ENCODE results near the gene PALM2AKAP2. TPM values are rescaled to one million over a fixed set of nuclear protein-coding genes. Genes with fewer than 3 reads are reported as not detected.

The PALM2AKAP2 gene
- total RNA-seq = 0.57 TPM in 1 of 2 replicates, not detected in the other

DNA sequence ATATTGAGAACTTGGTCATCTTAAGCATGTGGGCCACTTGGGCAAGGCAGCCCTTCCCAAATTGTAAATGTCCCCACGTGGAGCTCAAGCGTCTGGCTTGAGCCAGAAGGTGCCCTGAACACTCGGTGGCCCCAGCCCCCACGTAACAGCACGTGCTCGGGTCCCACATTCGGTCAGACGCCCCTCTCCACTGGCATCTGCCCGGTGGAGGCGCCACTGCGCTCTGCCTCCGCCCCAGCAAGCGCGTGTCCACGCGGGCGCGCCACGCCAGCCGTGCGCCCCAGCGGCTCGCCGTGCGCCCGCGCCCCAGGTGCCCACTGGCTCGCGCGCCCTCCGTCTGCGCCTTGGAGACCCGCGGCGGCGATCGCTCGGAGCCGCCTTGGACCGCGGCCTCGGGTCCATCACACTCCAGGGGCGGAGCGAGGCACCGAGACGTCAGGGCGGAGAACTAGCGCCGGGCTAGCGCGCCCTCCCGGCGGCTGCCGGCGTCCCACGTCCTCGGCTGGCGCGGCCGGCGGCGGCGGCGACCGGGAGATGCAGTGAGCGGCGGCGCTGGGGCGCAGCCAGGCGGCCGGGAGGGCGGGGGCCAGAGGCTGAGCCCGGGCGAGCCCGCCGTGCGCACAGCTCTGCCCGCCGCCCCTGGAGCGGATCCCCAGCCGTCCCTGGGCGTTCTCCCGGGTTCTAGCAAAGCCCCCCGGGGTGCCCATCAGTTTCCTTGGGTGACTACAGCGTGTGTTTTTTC is at the start of gene PALM2AKAP2:
PALM2AKAP2 (plus strand) TSS at position 488 of the 742 bp plus-strand sequence. CDS start 291 bp downstream, outside the sequence.
- Mint-ChIP-seq H3K36me3 (ENCODE audit: low read depth) (no peaks in the 10 kb centered on the region), H3K27ac (no peak within 1 kb of the TSS), H3K4me1 (ENCODE audit: low read depth) (peaks cover 1% of the 10 kb centered on the region), H3K27me3 (ENCODE audit: low read depth) (peaks cover 43% of the 10 kb centered on the region), H3K9me3 (no peaks in the 10 kb centered on the region), H3K4me3 (ENCODE audit: low read depth) (peak within 1 kb of the TSS; percentile 17)
- DNase-seq (ENCODE audit: low spot score) = no peak
- intact Hi-C loops (cut with micrococcal nuclease) = no loop called here

DNA sequence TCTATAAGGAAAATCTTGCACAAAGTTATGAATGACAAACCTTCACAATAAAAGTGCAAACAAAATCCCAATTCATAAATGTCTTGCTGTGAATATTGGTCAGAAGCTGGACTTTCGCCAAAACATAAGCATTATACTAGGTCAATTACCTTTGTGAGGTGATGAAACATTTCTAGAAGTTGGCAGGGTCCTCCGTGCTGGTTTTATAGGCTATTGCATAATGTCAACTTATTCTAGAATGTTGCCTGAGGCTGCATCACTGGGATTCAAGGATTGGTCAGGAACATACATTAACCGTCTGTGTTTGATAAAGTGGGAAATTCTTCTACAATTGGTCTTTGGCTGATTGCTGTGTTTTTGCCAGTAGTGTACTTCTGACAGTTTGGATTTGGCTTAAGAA is 49.8 kb upstream of the PALM2AKAP2 start:
- Mint-ChIP-seq H3K27me3 (ENCODE audit: low read depth) (peaks cover 11% of the 10 kb centered on the region), H3K27ac (no peak overlapping the region), H3K4me3 (ENCODE audit: low read depth) (no peak overlapping the region), H3K9me3 (no peaks in the 10 kb centered on the region), H3K36me3 (ENCODE audit: low read depth) (no peaks in the 10 kb centered on the region), H3K4me1 (ENCODE audit: low read depth) (peaks cover 4% of the 10 kb centered on the region)
- DNase-seq (ENCODE audit: low spot score) = no peak
- intact Hi-C loops (cut with micrococcal nuclease) = no loop called here

DNA sequence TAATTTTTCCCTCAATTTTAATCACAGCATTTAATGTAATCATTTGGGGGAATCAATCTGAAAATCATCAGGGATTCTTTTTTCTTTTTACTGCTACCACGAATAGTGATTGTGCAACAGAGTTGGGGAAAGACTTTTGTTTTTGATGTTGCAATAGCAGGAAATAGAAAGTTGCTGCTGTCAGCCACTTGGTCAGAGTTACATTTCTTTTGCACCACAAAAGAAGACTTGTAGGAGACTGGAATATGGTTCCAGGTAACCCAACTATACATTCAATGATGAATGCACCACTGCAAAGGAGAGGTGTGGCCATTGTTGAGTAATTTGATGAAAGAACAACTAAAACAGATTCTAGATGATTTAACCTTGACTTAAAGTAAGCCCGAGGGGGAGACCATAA is 46.3 kb upstream of the PALM2AKAP2 start:
- DNase-seq (ENCODE audit: low spot score) = no peak
- H3K36me3 Mint-ChIP-seq (ENCODE audit: low read depth) = no peaks in the 10 kb centered on the region
- H3K4me3 Mint-ChIP-seq (ENCODE audit: low read depth) = no peak overlapping the region
- intact Hi-C loops (cut with micrococcal nuclease) = no loop called here
- no peaks in the 10 kb centered on the region for H3K9me3 Mint-ChIP-seq
- peaks cover 4% of the 10 kb centered on the region for H3K4me1 Mint-ChIP-seq (ENCODE audit: low read depth)
- no peak overlapping the region for H3K27ac Mint-ChIP-seq
- peaks cover 13% of the 10 kb centered on the region for H3K27me3 Mint-ChIP-seq (ENCODE audit: low read depth)

DNA sequence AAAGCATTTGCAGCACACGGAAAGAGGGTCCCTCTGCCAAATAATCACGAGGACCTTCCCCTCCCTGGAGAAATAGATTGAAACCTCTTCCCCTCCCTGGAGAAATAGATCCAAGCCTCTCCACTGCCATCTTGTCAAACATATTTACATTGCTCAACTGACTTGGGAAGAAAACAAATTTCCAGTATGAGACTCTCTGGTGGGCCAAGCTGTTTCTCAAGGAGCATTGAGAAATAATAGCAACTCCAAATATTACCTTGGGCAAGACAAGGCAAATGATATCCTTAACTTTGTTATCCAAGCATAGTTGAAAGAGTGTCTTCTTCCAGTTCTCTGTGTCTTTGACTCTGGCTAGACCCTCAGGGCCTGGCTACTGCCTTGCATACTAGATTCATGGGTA is 45.2 kb upstream of the PALM2AKAP2 start:
- peaks cover 4% of the 10 kb centered on the region for H3K4me1 Mint-ChIP-seq (ENCODE audit: low read depth)
- H3K27ac Mint-ChIP-seq = no peak overlapping the region
- H3K27me3 Mint-ChIP-seq (ENCODE audit: low read depth) = peaks cover 16% of the 10 kb centered on the region
- no peaks in the 10 kb centered on the region for H3K9me3 Mint-ChIP-seq
- intact Hi-C loops (cut with micrococcal nuclease) = no loop called here
- H3K36me3 Mint-ChIP-seq (ENCODE audit: low read depth) = no peaks in the 10 kb centered on the region
- H3K4me3 Mint-ChIP-seq (ENCODE audit: low read depth) = no peak overlapping the region
- no peak for DNase-seq (ENCODE audit: low spot score)

DNA sequence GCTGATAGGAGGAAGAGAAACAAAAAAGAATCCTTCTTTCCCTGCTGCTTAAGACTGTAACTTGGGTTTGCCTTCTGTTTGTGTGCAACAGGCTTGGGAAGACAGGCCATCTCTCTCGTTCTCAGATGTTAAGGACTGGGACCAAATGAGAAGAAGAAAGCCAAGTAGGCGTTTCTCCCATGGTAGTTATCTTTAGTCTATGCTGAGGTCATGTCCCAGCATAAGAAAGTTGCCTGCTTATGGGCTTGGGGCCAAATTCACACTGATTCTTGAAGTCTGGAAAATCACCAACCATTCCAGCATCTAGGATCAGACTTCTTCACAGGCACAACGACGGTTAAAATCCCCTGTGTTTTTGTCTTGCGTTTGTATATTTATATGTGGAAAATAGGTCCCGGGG is 44.2 kb upstream of the PALM2AKAP2 start:
- Mint-ChIP-seq H3K4me3 (ENCODE audit: low read depth) (no peak overlapping the region), H3K27me3 (ENCODE audit: low read depth) (peaks cover 18% of the 10 kb centered on the region), H3K27ac (no peak overlapping the region), H3K4me1 (ENCODE audit: low read depth) (peaks cover 4% of the 10 kb centered on the region), H3K9me3 (no peaks in the 10 kb centered on the region), H3K36me3 (ENCODE audit: low read depth) (no peaks in the 10 kb centered on the region)
- intact Hi-C loops (cut with micrococcal nuclease) = no loop called here
- DNase-seq (ENCODE audit: low spot score) = no peak

DNA sequence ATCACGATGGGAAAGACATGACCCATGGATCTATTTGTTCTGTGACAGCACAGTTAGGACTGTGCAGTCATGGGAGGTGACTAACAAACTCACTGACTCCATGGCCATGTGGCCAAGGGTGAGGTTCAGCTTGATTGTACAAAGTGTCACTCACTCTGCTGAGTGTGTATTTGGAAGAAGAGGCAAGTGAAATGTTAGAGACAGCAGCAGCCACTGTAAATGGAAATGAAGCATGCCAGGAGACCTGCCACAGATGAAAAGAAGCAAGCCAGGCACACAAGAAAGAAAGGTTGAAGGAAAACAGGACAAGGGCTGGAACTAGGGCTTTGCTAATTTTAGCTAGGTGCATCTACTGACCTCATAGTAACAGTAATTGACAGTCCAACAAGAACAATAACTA is 42.7 kb upstream of the PALM2AKAP2 start:
- H3K4me1 Mint-ChIP-seq (ENCODE audit: low read depth) = peaks cover 4% of the 10 kb centered on the region

DNA sequence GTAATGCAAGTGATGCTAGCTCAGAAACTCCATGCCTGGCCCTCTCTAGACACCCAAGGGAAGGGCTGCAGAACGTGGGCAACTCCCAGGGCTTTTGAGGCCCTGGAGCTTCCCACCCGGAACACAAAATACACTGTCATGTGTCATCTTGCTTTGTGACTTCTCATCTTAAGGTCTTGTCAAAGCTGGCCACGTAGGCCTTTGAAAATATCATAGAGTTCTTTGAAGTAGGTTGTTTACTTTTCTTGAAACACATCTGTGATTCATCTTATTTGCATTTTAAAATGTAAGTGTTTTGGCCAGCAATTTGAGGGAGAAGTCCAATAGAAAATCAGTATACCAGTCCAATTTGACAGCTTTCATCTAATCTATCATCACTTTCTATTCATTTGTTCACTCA is 40.2 kb upstream of the PALM2AKAP2 start:
- intact Hi-C loops (cut with micrococcal nuclease) = no loop called here
- Mint-ChIP-seq H3K36me3 (ENCODE audit: low read depth) (no peaks in the 10 kb centered on the region), H3K27ac (no peak overlapping the region), H3K9me3 (no peaks in the 10 kb centered on the region), H3K27me3 (ENCODE audit: low read depth) (peaks cover 19% of the 10 kb centered on the region), H3K4me3 (ENCODE audit: low read depth) (no peak overlapping the region), H3K4me1 (ENCODE audit: low read depth) (peaks cover 4% of the 10 kb centered on the region)
- DNase-seq (ENCODE audit: low spot score) = no peak

More for the DNA sequence above, 42.7 kb upstream of the PALM2AKAP2 start:
- H3K36me3 Mint-ChIP-seq (ENCODE audit: low read depth) = no peaks in the 10 kb centered on the region
- H3K27me3 Mint-ChIP-seq (ENCODE audit: low read depth) = peaks cover 20% of the 10 kb centered on the region
- no peak for DNase-seq (ENCODE audit: low spot score)
- H3K4me3 Mint-ChIP-seq (ENCODE audit: low read depth) = no peak overlapping the region
- H3K9me3 Mint-ChIP-seq = no peaks in the 10 kb centered on the region
- intact Hi-C loops (cut with micrococcal nuclease) = no loop called here
- no peak overlapping the region for H3K27ac Mint-ChIP-seq

DNA sequence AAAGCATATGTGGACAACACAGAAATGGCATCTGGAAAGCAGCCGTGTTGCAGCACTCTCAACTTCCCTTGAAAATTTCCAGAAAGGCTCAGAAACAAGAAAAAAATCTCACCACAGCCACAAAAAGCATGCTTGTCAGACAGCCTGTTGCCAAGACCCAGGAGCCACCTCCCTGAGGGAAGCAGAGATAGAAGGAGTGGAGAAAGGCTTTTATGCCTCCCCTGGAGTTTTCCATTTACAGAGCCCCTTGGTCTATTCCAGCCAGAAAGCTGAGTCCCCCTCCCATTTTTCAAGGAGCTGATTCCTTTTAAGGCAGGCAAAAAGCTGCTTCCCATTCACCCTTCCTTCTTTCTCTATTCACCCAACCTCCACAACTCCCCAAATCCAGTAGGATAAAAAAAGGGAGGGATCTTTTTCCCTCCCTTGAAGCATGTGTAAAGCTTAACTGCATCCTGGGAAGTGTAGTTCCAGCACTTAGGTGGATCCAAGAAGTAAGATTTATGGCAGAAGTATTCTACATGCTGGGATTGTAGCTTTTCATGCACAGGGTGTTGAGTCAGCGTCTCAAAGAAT is 37.1 kb upstream of the PALM2AKAP2 start:
- no peak overlapping the region for H3K4me3 Mint-ChIP-seq (ENCODE audit: low read depth)
- peaks cover 29% of the 10 kb centered on the region for H3K27me3 Mint-ChIP-seq (ENCODE audit: low read depth)
- intact Hi-C loops (cut with micrococcal nuclease) = no loop called here
- H3K9me3 Mint-ChIP-seq = no peaks in the 10 kb centered on the region
- no peaks in the 10 kb centered on the region for H3K36me3 Mint-ChIP-seq (ENCODE audit: low read depth)
- no peak overlapping the region for H3K27ac Mint-ChIP-seq
- DNase-seq (ENCODE audit: low spot score) = no peak
- H3K4me1 Mint-ChIP-seq (ENCODE audit: low read depth) = peaks cover 4% of the 10 kb centered on the region

DNA sequence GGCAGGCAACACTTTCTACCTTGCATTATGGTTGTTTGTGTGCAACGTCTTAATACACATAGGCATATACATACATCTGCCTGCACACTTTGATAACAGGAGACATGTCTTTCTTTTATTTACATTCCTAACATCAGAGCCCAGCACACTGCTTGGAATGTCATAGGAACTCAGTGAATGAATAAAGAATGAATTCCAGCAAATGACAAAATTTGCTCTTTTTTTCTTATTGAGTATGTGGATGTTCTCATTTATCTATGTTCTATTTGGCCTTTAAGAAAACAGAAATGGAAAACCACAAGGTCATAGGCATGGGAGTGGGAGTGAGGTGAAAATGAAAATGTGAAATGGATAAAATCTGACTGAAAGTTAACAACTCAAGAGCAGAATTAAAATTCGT is 36.3 kb upstream of the PALM2AKAP2 start:
- intact Hi-C loops (cut with micrococcal nuclease) = no loop called here
- Mint-ChIP-seq H3K9me3 (no peaks in the 10 kb centered on the region), H3K27ac (no peak overlapping the region), H3K4me1 (ENCODE audit: low read depth) (peaks cover 4% of the 10 kb centered on the region), H3K27me3 (ENCODE audit: low read depth) (peaks cover 25% of the 10 kb centered on the region), H3K4me3 (ENCODE audit: low read depth) (no peak overlapping the region), H3K36me3 (ENCODE audit: low read depth) (no peaks in the 10 kb centered on the region)
- no peak for DNase-seq (ENCODE audit: low spot score)

DNA sequence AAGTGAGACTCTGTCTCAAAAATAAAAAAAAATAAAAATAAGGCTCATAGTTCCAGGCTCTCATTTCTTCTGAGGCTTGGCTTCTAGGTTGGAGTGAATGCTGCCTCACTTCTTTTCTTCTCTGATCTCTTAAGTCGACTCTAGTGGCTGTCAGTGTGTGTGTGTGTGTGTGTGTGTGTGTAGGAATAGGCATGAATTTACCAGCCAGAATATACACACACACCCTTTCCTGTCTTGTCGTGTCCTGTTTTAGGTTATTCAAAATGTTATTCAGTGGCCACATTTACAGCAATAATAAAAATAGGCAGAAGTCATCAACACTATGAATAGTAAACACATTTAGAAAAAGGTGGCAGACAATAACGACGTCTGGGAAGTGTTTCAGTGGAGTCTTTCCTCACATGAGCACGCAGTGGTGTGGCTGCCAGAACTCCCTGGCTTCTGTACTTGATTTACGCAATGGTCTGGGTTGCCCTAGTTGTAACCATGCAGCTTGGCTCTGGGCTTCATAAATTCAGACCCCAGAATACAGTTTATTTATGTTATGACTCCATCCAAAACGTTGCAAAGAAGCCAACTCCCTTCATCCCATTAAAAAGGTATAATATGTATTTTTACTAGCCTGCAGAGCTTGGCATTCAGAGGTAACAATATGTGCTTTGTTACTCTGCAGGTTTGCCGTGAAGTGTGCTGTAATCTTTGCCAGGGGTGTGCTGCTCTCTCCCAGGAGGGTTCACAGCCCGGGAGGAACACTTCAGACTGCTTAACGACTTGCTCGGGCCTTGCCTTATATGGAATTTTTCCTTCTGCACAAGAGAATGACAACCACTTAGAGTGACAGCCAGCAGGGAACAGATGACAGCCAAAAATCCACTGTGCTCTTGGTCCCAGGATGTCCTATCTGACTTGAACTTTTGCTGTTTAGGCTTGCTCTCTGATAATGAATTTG is 34.4 kb upstream of the PALM2AKAP2 start:
- Mint-ChIP-seq H3K4me1 (ENCODE audit: low read depth) (peaks cover 4% of the 10 kb centered on the region), H3K4me3 (ENCODE audit: low read depth) (no peak overlapping the region), H3K36me3 (ENCODE audit: low read depth) (no peaks in the 10 kb centered on the region), H3K9me3 (no peaks in the 10 kb centered on the region), H3K27me3 (ENCODE audit: low read depth) (peaks cover 21% of the 10 kb centered on the region), H3K27ac (no peak overlapping the region)
- no peak for DNase-seq (ENCODE audit: low spot score)
- intact Hi-C loops (cut with micrococcal nuclease) = no loop called here

DNA sequence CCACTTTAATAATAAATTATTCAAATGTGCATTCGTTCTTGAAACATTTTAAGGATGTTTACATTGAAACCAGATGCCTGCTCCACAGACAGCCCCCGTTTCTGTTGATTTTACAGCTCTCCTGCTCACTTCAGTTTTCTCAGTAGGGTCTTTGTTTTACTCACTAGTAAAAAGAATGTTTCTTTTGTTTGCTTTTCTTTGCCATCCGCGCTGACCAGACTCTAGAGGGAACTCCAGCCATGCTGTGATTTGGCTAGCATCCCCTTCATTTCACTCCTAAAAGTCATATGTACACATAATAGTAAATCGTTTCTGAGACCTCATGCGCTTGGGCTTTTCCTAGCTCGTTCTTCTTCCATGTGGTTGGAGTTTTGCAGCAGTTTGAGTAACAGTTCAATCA is 28.7 kb upstream of the PALM2AKAP2 start:
- intact Hi-C loops (cut with micrococcal nuclease) = no loop called here
- no peak overlapping the region for H3K27ac Mint-ChIP-seq
- no peaks in the 10 kb centered on the region for H3K4me1 Mint-ChIP-seq (ENCODE audit: low read depth)
- no peak for DNase-seq (ENCODE audit: low spot score)
- no peak overlapping the region for H3K4me3 Mint-ChIP-seq (ENCODE audit: low read depth)
- no peaks in the 10 kb centered on the region for H3K36me3 Mint-ChIP-seq (ENCODE audit: low read depth)
- peaks cover 9% of the 10 kb centered on the region for H3K27me3 Mint-ChIP-seq (ENCODE audit: low read depth)
- H3K9me3 Mint-ChIP-seq = no peaks in the 10 kb centered on the region

DNA sequence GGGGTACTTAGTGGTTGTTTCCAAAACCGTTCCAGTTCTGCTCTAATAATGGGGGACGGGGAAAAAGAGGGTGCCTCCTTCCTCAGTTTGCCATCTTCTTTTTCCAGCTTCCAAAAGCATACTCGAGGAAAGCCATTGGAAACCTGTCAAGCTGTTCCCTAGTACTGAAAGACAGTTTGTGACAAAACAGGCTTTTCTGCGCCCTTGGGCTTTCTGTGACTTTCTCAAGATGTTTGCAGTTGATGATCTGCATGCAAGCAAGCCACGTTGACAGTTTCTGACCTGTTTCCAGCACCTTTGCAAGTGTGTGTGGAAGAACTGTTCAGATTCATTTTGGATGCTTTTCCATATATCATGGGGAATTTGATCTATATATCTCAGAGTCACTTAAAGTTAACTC is 26.7 kb upstream of the PALM2AKAP2 start:
- Mint-ChIP-seq H3K27ac (no peak overlapping the region), H3K36me3 (ENCODE audit: low read depth) (no peaks in the 10 kb centered on the region), H3K27me3 (ENCODE audit: low read depth) (peaks cover 8% of the 10 kb centered on the region), H3K9me3 (no peaks in the 10 kb centered on the region), H3K4me1 (ENCODE audit: low read depth) (no peaks in the 10 kb centered on the region), H3K4me3 (ENCODE audit: low read depth) (no peak overlapping the region)
- intact Hi-C loops (cut with micrococcal nuclease) = no loop called here
- DNase-seq (ENCODE audit: low spot score) = no peak

DNA sequence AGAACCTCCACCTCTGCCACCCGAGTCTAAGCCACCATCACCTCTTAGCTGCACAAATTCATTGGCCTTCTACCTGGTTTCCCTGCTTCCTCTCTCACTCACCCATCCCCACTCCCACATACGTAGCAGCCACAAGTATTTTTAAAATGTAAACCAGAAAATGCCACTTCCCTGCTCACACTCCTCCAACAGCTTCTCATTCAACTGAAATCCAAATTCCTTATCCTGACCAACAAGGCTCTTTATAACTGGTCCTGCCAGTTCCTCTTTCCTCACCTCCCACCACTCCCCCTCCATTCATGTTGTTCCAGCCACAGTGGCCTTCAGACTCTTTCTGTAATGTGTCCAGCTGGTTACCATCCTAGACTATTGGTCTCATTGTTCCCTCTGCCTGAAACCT is 25.0 kb upstream of the PALM2AKAP2 start:
- intact Hi-C loops (cut with micrococcal nuclease) = no loop called here
- Mint-ChIP-seq H3K27me3 (ENCODE audit: low read depth) (peaks cover 14% of the 10 kb centered on the region), H3K27ac (no peak overlapping the region), H3K4me3 (ENCODE audit: low read depth) (no peak overlapping the region), H3K36me3 (ENCODE audit: low read depth) (no peaks in the 10 kb centered on the region), H3K4me1 (ENCODE audit: low read depth) (no peaks in the 10 kb centered on the region), H3K9me3 (no peaks in the 10 kb centered on the region)
- no peak for DNase-seq (ENCODE audit: low spot score)
